SK-N-MC (cell line): ENCODE data around the gene PML.

Experiments used
- FOXP2 ChIP-seq: optimal IDR thresholded peaks from 2 replicates; pipeline ENCODE3; 2011; ENCODE audit warnings: mild to moderate bottlenecking, moderate library complexity; ENCODE audit not compliant: insufficient read depth; ENCODE audit errors: extremely low read length, control extremely low read depth
- POLR2AphosphoS5 ChIP-seq: IDR thresholded peaks from 2 replicates; pipeline ENCODE4 v1.6.1; 2012; ENCODE audit warnings: mild to moderate bottlenecking, low read depth, low read length, borderline replicate concordance

DNA sequence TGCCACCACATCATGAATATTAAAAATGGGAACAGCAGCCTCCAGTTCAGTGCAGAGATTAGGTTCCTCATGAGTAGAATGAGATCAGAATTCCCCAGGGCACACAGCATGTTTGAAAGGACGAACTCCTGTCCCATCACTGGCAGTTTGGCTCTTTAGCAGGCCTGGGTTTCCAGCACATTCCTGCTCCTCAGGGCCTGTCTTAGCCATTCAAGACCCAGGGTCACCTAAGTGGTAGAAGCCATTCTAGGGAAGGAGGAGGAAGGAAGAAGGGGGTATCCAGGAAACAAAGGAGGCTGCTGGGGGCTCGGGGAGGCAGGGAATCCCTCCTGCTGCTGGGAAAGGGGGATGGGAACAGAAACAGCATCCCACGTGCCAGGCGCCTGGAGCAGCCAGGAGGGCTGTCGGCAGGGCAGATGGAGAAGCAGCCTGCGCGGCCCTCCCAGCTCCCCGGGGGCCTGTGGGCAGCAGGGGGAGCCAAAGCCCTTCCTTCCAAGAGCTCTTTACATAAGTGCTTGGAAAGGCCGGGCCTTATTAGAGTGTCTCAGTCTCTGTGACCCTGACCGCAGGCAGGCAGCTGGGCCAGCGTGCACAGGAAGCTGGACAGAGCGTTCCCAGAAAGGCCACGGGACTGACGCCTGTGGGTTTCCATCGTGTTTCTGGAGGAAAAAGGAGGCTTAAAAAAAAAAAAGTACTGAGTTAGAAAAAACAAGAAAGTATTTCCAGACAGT lies 43.5 kb upstream of the PML start:
- no peak for TF ChIP-seq POLR2AphosphoS5
- no peak for TF ChIP-seq FOXP2
